ENCODE data around the gene NHLRC3. TPM values are rescaled to one million over a fixed set of nuclear protein-coding genes. Genes with fewer than 3 reads are reported as not detected.

The NHLRC3 gene, protein sequence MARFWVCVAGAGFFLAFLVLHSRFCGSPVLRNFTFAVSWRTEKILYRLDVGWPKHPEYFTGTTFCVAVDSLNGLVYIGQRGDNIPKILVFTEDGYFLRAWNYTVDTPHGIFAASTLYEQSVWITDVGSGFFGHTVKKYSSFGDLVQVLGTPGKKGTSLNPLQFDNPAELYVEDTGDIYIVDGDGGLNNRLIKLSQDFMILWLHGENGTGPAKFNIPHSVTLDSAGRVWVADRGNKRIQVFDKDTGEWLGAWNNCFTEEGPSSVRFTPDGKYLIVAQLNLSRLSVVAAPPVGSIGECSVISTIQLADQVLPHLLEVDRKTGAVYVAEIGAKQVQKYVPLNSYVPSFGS
- total RNA-seq: 2.8 and 12.0 TPM in 2 replicates

DNA sequence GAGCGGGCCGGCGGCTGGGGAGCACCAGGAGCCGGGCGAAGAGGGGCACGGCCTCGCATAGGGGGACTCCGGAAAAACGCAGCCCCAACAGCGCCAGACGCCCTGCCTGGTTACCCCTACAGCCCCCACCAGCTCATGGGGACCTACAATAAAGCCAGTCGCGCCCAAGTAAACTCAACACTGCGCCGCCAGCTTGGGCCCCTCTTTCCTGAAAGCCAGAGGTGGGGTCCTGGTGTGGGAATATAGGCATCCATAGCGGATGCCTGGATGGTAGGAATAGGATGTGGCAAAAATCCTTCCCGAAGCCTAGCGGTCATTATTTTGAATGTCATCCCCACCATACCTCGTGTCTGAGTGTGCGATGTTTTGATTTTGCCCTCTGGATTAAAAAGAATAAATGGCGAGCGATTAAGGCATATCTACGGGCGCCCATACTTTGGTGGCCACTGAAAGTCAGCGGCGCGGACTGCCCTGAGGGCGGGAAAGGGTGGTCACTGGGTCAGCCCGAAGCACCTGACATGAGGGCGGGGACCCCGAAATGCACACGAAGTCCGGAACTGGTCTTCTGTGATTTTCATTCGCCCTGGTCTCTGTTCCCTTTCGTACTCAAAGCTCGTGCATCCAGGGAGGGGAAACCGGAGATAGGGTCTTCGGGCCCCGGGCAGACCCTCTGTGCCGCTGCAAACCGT is at the start of gene NHLRC3, which contains the start of gene PROSER1:
Gene NHLRC3, plus strand, starts transcription at position 577 of the 689 bp plus-strand sequence. CDS start 184 bp downstream, outside the sequence.
Gene PROSER1, minus strand, starts transcription at position 210 of the 689 bp plus-strand sequence. CDS start 847 bp downstream, outside the sequence.

DNA sequence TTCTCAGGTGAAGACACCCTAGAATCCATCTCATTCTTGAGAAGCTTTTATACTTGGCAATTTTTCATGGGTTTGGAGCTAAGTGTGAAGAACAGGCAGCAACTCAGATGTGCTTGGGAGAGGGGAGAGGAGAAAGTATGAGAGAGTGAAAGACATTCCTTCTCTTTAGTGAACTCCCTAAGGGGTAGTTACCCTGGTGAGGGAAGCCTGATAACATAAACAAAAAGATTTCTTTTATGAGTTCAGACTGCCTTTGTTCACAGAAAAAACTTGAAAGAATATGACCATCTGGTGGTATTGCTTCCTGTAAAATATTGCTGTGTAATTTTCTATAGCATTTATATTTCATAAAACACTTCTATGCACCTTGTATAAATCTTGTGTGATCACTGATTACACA is 47.6 kb upstream of the NHLRC3 start, which contains the start of gene STOML3:
Gene STOML3, minus strand, starts transcription at position 139 of the 400 bp plus-strand sequence. Its CDS starts 110 bp downstream, at position 29.

Other genes starting within 250 kb of the NHLRC3 start
- not detected in 2 replicates for gene STOML3, start 47.6 kb upstream of the NHLRC3 start, total RNA-seq
- 8.1 and 12.3 TPM in 2 replicates for gene PROSER1, start 367 bp upstream of the NHLRC3 start, total RNA-seq

All from epithelial cell of alveolus of lung (primary cell).